ENCODE data around the gene ZSCAN26. TPM values are rescaled to one million over a fixed set of nuclear protein-coding genes. Genes with fewer than 3 reads are reported as not detected.
"Not testable (repeated sequence)": the region's sequence is repeated elsewhere in the genome, so short reads cannot be mapped to it uniquely, and the experiment has no call there.

Gene ZSCAN26
- total RNA-seq, 2 experiments from 2014 or later: 7.8 to 11.7 TPM

DNA sequence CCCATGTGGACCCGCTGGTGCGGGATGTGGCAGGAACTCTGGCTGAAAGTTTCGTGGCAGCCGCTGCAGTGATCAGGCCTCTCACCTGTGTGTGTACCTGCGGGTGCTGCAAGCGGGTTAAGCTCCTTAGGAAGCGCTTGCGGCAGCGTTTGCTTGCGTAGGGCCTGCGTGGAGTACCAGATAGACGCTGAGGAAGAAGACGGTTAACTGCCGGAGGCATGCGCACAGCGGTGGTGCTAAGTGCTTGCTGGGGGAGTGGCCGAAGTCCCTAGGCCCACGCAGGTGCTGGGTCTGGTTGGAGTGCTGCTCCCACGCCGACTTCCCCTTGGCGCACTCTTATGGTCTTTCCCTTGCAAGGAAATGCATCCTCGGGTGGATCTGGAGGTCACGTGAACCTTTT lies 46.0 kb downstream of the ZSCAN26 start:
- H3K36me3 Mint-ChIP-seq: no peaks in the 10 kb centered on the region
- H3K27ac Mint-ChIP-seq: no peak overlapping the region
- no peaks in the 10 kb centered on the region for H3K9me3 Mint-ChIP-seq (ENCODE audit: low read depth)
- H3K4me3 Mint-ChIP-seq: no peak overlapping the region
- no peaks in the 10 kb centered on the region for H3K4me1 Mint-ChIP-seq
- ATAC-seq (no peak), DNase-seq (no peak)
- CTCF ChIA-PET: no interaction called here
- H3K27me3 Mint-ChIP-seq: peaks cover 17% of the 10 kb centered on the region

DNA sequence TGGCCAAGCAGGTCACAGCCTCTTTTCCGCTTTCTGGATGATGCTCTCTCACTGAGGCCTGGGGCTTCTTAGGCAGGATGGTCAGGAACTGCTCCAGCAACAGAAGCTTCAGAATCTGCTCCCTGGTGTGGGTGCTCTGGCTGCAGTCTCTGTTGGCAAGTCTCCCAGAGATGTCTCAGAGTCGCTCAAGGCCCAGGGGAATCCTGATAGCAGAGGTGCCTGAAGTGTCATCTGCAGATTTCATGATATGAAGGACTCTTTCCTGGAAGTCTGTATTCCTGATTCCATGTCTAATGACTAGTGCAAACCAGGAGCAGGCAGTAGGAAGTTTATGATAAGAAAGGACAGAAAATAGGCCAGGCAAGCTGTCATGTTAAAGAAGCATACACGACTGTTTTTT lies 48.7 kb downstream of the ZSCAN26 start:
- no peak for ATAC-seq
- H3K9me3 Mint-ChIP-seq (ENCODE audit: low read depth): no peaks in the 10 kb centered on the region
- no peak overlapping the region for H3K27ac Mint-ChIP-seq
- no peaks in the 10 kb centered on the region for H3K36me3 Mint-ChIP-seq
- H3K4me1 Mint-ChIP-seq: no peaks in the 10 kb centered on the region
- H3K27me3 Mint-ChIP-seq: peaks cover 8% of the 10 kb centered on the region
- no peak overlapping the region for H3K4me3 Mint-ChIP-seq
- CTCF ChIA-PET: interaction anchor here (1.1 kb wide), 1 partner anchor 29 kb away, joined by 3 read pairs; no protein-coding TSS in a partner anchor
- DNase-seq: no peak

DNA sequence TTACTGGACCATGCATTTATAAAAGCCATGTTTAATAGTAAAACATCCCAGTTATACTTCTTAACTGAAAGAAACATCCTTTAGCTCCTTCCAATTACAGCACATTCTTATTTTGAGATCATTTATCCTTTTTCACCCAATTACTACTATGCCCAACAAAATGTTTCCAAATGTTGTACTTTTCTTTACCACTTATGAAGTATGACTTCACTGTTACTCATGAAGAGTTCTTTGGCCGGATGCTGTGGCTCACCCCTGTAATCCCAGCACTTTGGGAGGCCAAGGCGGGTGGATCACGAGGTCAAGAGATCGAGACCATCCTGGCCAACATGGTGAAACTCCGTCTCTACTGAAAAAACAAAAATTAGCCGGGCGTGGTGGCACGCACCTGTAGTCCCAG lies 50.9 kb downstream of the ZSCAN26 start:
- H3K36me3 Mint-ChIP-seq; ATAC-seq; H3K9me3 Mint-ChIP-seq (ENCODE audit: low read depth); CTCF ChIA-PET; H3K4me1 Mint-ChIP-seq; H3K27ac Mint-ChIP-seq; H3K4me3 Mint-ChIP-seq; DNase-seq: not testable (repeated sequence)
- peaks cover 11% of the 10 kb centered on the region for H3K27me3 Mint-ChIP-seq

DNA sequence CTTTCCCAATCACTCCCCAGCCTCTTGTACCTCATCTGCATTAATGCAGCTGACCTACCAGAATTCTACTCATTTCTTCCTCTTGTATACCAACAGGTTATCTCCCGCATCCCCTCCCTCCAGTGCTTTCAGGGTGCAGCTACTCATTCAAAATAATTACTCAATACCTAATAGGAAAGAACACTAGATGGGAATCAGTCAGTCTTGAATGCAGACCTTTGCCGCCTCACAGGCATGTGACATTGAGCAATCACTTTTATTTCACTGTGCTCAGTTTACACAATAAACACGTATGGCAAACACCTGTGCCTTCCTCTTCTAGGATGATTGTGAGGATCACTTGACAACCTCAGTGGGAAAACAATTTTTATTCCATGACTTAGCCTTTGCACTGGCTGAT lies 55.7 kb downstream of the ZSCAN26 start:
- DNase-seq: no peak
- CTCF ChIA-PET: no interaction called here
- no peak for ATAC-seq
- Mint-ChIP-seq H3K4me1 (no peaks in the 10 kb centered on the region), H3K4me3 (no peak overlapping the region), H3K9me3 (ENCODE audit: low read depth) (peaks cover 16% of the 10 kb centered on the region), H3K27ac (no peak overlapping the region), H3K36me3 (peaks cover 15% of the 10 kb centered on the region), H3K27me3 (peaks cover 3% of the 10 kb centered on the region)

DNA sequence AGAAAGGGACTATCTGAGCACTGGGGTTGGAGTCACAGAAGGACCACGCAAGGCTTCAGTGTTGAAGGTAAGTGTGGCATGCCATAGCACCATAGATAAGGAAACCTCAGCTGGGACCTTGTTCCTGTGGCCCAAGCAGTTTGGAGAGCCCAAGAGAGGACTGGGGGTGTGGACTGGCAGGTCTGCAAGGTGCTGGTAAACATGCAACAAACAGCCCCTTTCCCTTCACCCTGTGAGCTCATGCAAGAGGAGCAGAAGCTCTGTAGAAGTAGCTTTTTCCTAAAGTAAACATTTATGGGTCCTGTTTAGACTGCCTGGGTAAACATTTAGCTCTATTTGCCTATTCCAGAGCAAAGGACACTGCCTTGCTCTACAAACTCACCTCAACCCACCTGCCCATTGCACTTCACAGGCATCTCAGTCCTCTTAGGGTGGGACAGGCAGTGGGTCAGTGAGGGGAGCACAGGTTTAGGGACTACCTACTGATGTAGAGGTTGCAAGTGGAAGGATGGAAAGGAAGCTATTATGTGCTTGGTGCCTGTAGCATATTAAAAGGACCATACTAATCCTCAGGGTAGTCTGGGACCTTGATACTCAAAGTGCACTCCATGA lies 57.0 kb downstream of the ZSCAN26 start:
- no peak overlapping the region for H3K27ac Mint-ChIP-seq
- CTCF ChIA-PET: no interaction called here
- H3K27me3 Mint-ChIP-seq: peaks cover 3% of the 10 kb centered on the region
- DNase-seq: no peak
- peaks cover 17% of the 10 kb centered on the region for H3K36me3 Mint-ChIP-seq
- no peak overlapping the region for H3K4me3 Mint-ChIP-seq
- ATAC-seq: no peak
- no peaks in the 10 kb centered on the region for H3K4me1 Mint-ChIP-seq
- peaks cover 18% of the 10 kb centered on the region for H3K9me3 Mint-ChIP-seq (ENCODE audit: low read depth)

DNA sequence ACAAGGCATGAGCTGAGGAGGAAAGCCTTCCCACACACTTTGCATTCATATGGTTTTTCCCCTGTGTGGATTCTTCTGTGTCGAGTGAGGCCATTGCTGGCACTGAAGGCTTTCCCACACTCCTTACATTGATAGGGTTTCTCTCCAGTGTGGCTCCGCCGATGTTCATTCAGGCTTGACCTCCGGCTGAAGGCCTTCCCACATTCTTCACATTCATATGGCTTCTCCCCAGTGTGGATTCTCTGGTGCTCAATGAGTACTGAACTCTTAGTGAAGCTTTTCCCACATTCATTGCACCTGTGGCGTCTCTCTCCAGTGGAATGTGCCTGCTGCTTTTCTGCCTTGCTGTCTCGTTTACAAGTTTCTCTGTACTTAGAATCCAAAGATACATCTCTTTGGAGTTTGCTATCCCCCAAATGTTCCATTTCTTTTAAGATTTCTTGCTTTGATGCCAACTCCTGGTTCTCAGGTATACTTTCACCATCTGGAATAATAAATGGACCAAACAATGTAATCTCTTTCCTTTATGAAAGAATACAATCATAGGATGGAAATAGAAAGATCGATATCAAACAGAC lies 59.5 kb downstream of the ZSCAN26 start:
- H3K27ac Mint-ChIP-seq: no peak overlapping the region
- peaks cover 18% of the 10 kb centered on the region for H3K9me3 Mint-ChIP-seq (ENCODE audit: low read depth)
- no peak for DNase-seq
- CTCF ChIA-PET: no interaction called here
- no peaks in the 10 kb centered on the region for H3K4me1 Mint-ChIP-seq
- peaks cover 18% of the 10 kb centered on the region for H3K36me3 Mint-ChIP-seq
- H3K27me3 Mint-ChIP-seq: no peaks in the 10 kb centered on the region
- no peak for ATAC-seq
- no peak overlapping the region for H3K4me3 Mint-ChIP-seq

Other genes starting within 250 kb of the ZSCAN26 start
- under 1 TPM; 0.61 to 0.70 TPM for gene ZNF165, start 186.6 kb upstream of the ZSCAN26 start, total RNA-seq
- gene ZSCAN16, start 142.5 kb upstream of the ZSCAN26 start, total RNA-seq: 1 to 10 TPM; 4.6 to 7.5 TPM
- gene ZKSCAN8, start 125.3 kb upstream of the ZSCAN26 start, total RNA-seq: 10 to 100 TPM; 21.4 to 21.8 TPM
- 10 to 100 TPM in 1 of 2 experiments, 1 to 10 TPM in 1; 7.0 to 11.6 TPM for gene ZSCAN9, start 41.9 kb upstream of the ZSCAN26 start, total RNA-seq
- gene ZKSCAN4, start 14.9 kb upstream of the ZSCAN26 start, total RNA-seq: 1 to 10 TPM; 5.7 to 6.1 TPM
- gene NKAPL, start 7.8 kb upstream of the ZSCAN26 start, total RNA-seq: under 1 TPM in 1 of 2 experiments, not detected in 1; 0.26 TPM
- 1 to 10 TPM; 3.9 to 4.2 TPM for gene PGBD1, start 14.4 kb downstream of the ZSCAN26 start, total RNA-seq
- gene ZSCAN31, start 69.0 kb downstream of the ZSCAN26 start, total RNA-seq: 1 to 10 TPM; 1.0 to 1.7 TPM
- 1 to 10 TPM; 4.1 to 5.5 TPM for gene ZKSCAN3, start 82.8 kb downstream of the ZSCAN26 start, total RNA-seq
- 1 to 10 TPM; 7.1 to 7.9 TPM for gene ZSCAN12, start 132.6 kb downstream of the ZSCAN26 start, total RNA-seq
- under 1 TPM; 0.44 to 0.56 TPM for gene ZSCAN23, start 176.3 kb downstream of the ZSCAN26 start, total RNA-seq
- not detected for gene GPX6, start 248.7 kb downstream of the ZSCAN26 start, total RNA-seq